Raji (cell line): Measurements from ENCODE around the gene TTC39C.

Experiments
- POLR2A ChIP-seq: IDR thresholded peaks from 2 replicates; pipeline ENCODE4 v1.6.1; 2011; ENCODE audit warnings: low read depth, low read length, control low read depth; ENCODE audit not compliant: insufficient read depth

TTC39C gene

DNA sequence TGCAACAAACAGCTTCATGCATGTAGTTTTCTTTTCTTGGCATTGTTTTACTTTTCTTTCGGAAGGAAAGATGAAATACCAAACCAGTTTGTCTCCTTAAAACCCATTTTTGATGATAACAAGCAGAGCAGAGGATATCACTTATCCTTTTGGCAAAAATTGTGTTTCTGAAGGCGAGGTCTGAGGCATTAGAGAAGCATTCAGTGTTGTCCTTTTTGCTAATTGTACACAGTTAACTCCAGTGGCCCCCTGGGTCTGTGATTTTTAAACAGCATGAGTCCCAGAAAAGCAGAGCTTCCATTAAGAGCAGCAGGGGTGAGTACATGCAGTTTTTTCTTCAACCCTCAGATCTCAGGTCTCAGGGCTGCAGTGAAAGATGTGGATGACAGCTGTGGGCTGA, 41.3 kb downstream of the TTC39C start:
- no peak for TF ChIP-seq POLR2A

DNA sequence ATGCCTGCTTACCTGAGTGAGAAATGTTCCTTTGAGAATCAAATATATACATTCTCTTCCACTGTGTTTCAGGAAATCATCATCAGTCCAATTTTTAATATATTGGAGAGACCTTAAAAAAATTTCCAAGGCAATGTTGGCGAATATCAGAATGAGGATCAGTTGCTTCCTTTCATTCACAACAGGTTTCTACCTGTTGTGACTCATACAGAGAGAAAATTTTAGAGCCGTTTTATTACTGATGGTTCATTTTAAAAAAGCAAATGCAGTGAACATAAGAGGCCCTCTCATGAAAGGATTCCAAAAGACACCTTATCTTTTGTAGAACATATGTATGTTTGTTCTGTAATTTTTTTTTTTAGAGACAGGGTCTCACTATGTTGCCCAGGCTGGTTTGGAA, 42.0 kb downstream of the TTC39C start:
- TF ChIP-seq POLR2A = no peak

DNA sequence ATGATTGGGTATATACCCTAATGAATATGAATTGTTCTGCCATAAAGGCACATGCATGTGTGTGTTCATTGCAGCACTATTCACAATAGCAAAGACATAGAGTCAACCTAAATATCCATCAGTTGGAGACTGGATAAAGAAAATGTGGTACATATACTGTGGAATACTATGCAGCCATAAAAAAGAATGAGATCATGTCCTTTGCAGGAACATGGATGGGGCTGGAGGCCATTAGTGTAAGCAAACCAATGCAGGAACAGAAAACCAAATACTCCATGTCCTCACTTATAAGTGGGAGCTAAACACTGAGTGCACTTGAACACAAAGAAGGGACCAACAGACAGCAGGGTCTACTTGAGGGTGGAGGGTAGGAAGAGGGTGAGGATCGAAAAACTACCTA, 43.2 kb downstream of the TTC39C start:
- no peak for TF ChIP-seq POLR2A

- no peak for TF ChIP-seq POLR2A
These were observed 46.1 kb downstream of the TTC39C start for GRCh38 chr18:24060644-24061043.

DNA sequence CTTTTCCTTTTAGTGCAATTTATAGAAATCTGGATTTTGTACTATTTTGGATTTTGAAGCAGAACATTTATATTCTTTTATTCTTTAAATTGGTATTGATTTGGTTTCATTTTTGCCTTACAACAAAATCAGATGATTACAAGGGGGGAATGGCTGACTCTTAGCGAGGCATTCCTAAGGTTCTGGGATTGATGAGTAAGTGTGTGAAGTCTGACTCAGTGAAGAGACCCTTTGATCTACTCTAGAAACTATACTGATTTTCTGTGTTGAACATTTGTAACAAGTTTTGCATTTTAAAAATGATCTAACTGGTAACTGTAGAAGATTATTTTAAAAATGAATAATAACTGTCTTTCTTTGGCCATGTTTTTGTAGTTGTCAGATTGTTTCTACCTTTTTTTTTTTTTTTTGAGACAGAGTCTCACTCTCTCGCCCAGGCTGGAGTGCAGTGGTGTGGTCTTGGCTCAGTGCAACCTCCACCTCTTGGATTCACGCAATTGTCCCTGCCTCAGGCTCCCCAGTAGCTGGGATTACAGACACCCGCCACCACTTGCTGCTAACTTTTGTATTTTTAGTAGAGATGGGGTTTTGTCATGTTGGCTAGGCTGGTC, 48.7 kb downstream of the TTC39C start:
- TF ChIP-seq POLR2A = no peak

DNA sequence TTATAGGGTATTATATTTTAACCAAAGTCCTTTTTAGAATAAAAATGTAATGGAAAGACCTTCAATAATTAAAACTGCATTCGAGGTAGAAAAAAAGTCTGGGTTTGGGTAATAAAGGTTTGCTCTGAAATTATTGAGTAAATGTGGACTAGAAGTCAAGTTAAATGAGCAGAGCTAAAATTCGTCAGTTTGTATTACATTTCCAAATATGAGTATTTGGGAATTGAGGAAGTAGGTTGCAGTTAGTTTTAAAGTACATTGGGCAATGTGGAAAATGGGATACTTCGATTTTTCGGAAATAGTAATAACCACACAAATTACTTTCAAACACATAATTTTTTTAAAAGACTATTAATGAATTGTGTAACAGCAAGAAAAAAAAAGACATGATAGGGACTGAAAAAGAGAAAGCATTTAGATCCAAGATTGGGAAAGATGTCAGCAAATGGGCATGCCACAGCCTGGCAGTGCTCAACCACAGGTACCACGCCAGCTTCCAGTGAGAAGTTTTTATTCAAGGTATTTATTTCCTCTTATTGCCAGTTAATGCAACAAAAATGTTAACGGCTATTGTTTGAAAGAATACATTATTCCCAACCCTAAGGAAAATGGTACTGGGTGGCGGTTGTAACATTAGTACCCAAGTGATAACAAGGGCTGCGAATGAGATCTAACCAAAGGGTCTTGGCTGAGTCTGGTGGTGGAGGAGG, 50.0 kb downstream of the TTC39C start:
- TF ChIP-seq POLR2A = no peak

- no peak for TF ChIP-seq POLR2A
These were observed 51.4 kb downstream of the TTC39C start for GRCh38 chr18:24065906-24066305.

GRCh38 chr18:24068945-24069693, 54.6 kb downstream of the TTC39C start:
- TF ChIP-seq POLR2A = no peak

DNA sequence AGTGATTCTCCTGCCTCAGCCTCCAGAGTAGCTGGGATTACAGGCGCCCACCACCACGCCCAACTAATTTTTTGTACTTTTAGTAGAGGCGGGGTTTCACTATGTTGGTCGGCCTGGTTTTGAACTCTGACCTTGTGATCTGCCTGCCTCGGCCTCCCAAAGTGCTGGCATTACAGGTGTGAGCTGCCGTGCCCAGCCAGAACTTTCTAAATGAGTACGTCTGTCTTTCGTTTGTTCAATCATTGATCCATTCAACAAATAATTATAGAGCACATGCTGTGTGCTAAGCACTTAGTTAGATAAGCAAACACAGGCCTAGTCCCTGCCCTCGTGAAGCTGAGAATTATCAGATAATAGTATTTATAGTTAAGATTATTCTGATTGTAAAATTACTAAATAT, 56.5 kb downstream of the TTC39C start:
- TF ChIP-seq POLR2A = no peak

DNA sequence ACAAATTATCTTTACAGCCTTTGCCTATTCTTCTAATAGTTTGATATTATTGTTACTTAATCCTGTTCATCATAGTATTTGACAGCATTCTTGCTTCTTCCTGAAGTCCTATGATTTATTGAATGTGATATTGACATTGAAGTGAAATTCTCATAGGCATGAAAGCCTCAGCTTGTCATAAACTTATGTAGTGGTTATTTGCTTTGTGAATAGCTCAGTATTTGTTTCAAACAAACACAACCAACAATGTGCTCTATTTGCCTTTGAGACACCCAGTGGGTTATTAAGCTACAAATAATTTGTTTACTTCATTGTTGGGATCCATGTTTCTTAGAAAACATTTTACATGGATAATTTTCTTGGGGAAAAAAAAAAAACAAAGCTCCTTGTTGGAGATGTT, 57.2 kb downstream of the TTC39C start:
- no peak for TF ChIP-seq POLR2A

- no peak for TF ChIP-seq POLR2A
These were observed 58.2 kb downstream of the TTC39C start for GRCh38 chr18:24072743-24073142.

DNA sequence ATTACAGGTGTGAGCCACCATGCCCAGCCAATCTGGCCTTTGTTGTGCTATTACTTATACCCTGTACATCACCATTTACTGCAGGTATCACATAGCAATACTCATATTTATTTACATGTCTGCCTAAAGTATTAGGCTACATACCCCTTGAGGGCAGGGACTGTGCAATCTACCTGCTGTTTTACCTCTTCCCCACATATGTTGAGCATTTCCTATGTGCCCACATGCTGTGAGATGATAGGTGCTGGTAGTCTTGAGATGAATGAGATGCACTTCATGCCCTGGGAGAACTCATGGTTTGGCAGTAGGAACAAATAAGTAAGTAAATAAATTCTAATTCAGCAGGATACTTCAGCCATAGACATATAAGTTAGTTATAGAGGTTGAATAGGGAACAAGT, 59.2 kb downstream of the TTC39C start:
- TF ChIP-seq POLR2A = no peak

- no peak for TF ChIP-seq POLR2A
These were observed 61.4 kb downstream of the TTC39C start for GRCh38 chr18:24075767-24076597.

- no peak for TF ChIP-seq POLR2A
These were observed 62.4 kb downstream of the TTC39C start for GRCh38 chr18:24076950-24077349.

DNA sequence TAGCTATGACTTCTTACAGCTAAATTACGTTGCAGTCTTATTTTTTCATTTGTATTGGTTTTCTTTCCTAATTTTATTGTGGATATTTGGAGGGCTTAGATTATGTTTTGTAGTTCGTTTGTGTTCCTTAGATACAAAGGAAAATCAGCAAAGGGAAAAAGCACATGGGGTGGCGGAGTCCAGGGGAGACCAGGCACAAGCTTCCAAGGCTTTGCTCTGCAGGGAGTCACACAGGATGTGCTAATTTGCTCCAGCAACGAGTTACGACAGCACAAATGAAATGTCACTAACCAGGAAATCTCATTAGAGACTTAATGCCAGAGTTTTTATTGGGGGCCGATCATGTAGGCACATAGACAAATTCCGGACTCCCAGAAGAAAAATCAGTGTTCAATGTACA, 63.8 kb downstream of the TTC39C start:
- no peak for TF ChIP-seq POLR2A
